Left ventricle myocardium superior (tissue), 1 donor: ENCODE data around the gene IFNA1. TPM values are rescaled to one million over a fixed set of nuclear protein-coding genes. Genes with fewer than 3 reads are reported as not detected.

Experiments
- total RNA-seq: library from RNA; stranded (reverse); fragmentation: NEBNext Ultra II Directional; extraction: Animal tissue kit (Norgen Biotek cat#: 25700); gene quantifications from one replicate; pipeline ENCODE4 v1.2.1, GENCODE V29; 2021
- donor health status: DM: no; HTN: yes; CAD: no; lungs with severe emphysema.

IFNA1 gene
- total RNA-seq, 1 donor from 2014 or later: not detected

Other genes with a start within 250 kb of the IFNA1 start
- gene IFNA7, start 238.2 kb upstream of the IFNA1 start, total RNA-seq: not detected
- gene IFNA10, start 233.3 kb upstream of the IFNA1 start, total RNA-seq: not detected
- gene IFNA16, start 223.1 kb upstream of the IFNA1 start, total RNA-seq: not detected
- gene IFNA17, start 212.2 kb upstream of the IFNA1 start, total RNA-seq: not detected
- gene IFNA14, start 200.4 kb upstream of the IFNA1 start, total RNA-seq: not detected
- gene IFNA5, start 135.1 kb upstream of the IFNA1 start, total RNA-seq: not detected
- gene KLHL9, start 105.0 kb upstream of the IFNA1 start, total RNA-seq: 11.2 TPM
- gene IFNA6, start 89.6 kb upstream of the IFNA1 start, total RNA-seq: not detected
- gene IFNA13, start 72.4 kb upstream of the IFNA1 start, total RNA-seq: not detected
- not detected for gene IFNA2, start 55.0 kb upstream of the IFNA1 start, total RNA-seq
- gene IFNA8, start 31.3 kb upstream of the IFNA1 start, total RNA-seq: not detected
- not detected for gene IFNE, start 41.9 kb downstream of the IFNA1 start, total RNA-seq